GM20431 (cell line): ENCODE measurements around the gene SPPL2A.
"Not testable (repeated sequence)": the region's sequence is repeated elsewhere in the genome, so short reads cannot be mapped to it uniquely, and the experiment has no call there.

ENCODE experiments used
- in situ Hi-C: fragments of 300-500 bp; cut with MseI, MboI; formaldehyde crosslinking; loops from one replicate; pipeline ENCODE4 v1.15.0; 2020; ENCODE audit warnings: low sequenced_read_pairs; ENCODE audit not compliant: unreplicated experiment

SPPL2A gene

DNA sequence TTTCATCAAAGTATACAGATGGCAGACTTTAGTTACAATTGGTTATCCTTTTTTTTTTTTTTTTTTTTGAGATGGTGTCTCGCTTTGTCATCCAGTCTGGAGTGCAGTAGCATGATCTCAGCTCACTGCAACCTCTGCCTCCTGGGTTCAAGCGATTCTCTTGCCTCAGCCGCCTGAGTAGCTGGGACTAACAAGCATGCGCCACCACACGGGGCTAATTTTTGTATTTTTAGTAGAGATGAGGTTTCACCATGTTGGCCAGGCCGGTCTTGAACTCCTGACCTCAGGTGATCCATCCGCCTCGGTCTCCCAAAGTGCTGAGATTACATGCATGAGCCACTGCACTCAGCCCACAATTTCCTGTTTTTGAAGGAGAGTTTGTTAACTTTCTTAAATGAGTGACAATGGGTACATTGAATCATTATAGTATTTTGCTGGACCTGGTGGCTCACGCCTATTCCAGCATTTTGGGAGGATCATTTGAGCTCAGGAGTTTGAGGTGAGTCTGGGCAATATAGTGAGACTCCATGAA is 70.8 kb downstream of the SPPL2A start:
- in situ Hi-C loops, result not testable (repeated sequence)

DNA sequence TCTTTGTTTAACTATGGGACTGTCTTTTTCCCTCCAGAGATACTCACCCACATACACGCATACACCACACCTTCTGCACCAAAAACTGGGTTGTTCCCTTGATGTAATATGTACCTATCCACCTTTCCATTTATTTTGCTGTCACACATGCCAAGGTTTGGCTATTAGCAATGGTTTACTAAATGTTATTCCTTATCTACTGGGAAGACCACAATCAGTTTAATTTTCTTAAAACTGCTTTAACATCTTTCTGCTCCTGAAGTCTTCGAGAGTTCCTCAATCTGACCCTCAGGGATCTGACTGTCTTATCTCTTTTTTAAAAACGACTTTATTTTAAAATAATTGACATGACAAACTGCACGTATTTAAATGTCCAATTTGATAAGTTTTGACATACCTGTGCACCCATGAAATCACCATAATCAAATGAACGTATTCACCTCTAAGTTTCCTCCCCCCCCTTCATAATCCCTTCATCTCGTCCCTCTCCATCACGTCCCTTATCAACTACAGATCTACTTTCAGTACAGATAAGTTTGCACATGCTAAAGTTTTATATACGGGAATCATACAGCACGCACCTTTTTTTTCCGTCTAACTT is 78.1 kb downstream of the SPPL2A start:
- in situ Hi-C loops, result no loop called here

DNA sequence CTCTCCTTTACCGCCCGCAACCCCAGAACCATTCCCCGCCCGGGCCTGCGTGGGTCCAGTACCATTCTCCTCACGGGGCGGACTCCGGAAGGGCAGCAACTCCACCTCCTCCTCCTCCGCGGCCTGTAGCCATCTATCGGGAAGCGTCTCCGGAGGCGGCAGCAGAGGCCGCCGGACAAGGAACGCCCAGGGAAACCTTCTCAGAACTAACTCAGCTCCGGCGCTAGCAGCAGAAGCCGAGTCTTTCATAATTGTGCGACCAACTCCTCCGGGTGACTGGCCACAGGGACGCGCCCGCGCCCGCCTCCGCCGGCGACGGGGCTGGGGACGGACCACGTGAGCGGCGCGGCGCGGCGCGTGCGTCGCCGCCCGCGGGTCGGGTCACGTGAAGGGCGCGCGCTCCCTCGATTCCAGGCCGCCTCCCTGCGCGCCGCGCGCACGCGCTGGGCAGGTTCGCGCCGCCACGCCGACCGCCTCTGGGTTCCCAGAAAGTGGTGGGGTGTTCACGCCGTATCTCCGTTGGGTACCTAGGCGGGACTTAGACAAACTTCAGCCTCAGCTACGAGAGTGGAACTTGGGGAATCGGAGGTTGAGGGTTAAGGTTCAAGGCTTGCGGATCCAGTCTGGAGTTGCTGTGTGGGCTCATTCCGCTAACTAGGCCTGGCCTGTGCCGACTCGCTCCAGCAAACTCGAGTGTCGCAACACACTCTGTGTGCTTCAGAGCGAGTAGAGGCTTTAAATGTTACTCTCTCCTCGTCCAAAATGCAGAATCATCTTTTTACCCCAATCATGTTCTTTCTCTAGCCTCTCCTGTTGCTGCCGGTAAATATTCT is 78.8 kb downstream of the SPPL2A start, which contains the start of gene TRPM7:
Gene TRPM7, minus strand, starts transcription at position 329 of the 833 bp plus-strand sequence. Its CDS starts 264 bp downstream, at position 65.
- in situ Hi-C loops, result no loop called here

DNA sequence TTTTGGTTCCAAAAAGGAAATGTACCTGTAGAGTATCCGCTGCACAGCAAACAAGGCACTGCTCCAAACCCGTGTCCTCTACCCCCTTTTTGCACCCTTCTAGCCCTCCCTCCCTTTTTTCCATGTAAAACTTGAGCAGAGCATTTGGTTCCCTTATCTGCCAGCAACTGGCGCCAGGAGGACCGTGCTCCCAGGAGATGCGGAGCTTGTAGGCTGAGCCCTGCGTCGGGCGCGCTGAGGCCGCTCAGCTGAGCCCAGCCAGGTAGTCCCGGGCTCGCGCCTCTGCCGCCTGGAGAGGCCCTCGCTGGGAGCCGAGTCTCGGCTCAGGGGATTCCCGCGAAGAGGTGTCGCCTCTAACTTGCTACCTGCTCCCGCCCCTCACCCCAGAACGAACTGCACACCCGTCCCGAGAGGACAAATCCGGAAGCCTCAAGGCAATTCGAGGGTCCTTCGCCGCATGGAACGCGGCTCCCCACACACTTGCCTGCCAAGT is 79.5 kb downstream of the SPPL2A start:
- in situ Hi-C loops, result no loop called here

DNA sequence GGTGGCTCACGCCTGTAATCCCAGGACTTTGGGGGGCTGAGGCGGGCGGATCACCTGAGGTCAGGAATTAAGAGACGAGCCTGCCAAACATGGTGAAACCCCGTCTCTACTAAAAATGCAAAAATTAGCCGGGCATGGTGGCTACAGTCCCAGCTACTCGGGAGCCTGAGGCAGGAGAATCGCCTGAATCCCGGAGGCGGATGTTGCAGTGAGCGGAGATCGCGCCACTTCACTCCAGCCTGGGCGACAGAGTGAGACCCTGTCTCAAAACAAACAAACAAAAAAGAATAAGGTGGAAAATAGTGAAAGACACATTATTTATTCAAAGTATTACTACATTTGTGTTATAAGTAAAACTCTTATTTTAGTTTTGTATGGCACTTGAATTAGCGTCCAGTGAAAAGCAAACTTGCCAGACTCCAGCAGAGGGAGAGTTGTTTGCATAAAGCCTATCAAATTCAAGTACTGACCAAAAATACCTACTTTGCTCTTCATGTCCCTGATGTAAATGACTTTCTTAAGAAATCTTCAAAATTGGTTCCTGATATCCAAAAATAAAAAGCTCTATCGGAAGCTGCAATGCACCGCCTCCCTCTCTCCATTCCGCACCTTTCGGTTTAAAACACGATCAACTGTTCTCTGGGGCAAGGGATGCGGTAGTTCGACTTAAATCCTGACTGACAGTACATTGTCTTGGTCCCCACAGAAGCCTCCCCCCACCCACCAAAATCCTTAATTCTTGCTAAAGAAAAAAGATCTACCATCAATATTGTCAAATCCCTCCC is 80.1 kb downstream of the SPPL2A start:
- in situ Hi-C loops, result no loop called here

DNA sequence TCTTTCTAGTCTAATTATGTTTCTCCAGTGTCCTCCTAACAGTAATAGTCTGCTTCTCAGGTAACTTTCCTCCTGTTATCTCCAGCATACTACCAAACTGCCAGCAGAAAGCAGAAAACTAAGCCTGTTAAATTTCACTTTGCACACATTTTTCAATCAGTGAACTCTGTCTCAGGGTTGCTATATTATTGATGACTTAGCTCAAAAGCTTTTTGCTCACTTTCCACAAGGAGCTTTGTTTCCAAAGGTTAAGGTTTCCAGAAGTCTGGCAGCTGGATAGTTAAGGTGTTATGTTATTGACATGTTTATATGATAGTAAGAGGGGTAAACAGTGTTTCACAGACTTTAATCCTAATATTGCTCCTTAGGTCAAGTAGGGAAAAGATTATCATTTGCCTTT is 84.0 kb downstream of the SPPL2A start:
- in situ Hi-C loops, result no loop called here

DNA sequence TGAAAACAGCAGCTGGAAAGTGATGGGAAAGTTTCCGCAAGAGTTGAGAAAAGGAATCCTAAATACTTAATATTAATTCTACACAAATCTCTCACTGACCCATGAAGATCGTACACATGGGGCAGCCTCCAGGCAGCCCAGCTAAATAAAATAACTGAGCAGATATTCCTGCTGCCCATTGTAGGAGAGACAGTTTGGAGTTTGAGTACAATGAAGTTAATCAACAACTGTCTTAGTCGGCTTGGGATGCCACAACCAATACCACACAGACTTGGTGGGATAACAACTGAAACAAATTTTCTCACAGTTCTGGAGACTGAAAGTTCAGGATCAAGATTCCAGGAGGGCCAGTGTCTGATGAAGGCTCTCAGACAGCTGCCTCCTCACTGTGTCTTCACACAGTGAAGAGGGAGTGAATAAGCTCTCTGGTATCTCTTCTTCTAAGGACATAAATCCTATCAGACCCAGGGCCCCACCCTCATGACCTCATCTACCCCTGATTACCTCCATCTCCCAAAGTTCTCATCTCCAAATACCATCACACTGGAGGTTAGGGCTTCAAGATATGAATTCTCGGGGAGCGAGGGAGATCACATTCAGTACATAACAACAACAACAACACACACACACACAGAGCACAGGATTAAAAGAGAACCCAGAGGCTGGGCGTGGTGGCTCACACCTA is 88.6 kb downstream of the SPPL2A start:
- in situ Hi-C loops, result no loop called here

DNA sequence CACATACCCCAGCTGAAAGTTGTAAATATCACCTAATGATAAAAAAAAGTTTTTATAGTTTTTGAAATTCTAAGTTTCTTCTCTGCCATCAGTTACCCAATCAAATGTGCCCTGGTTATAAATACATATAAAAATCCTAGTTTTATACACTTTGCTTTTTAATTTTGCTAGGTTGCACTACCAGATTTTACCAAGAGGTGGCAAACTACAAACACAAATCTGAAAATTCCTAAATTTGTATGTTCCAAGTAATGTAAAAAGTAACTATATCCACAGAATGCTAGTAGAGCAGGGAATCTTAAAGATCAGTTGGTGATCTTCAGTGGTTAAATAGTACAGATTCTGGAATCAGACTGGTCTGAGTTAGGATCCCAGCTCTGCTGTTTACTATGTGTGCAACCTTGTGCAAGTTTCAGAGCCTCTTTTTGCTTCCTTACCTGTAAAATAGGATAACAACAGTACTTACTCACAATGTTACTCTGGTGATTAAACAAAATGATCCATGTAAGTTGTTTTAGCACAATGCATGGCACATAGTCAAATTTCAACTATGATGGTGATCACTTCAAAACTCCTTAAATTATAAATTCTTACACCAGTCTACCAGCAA is 89.9 kb downstream of the SPPL2A start:
- in situ Hi-C loops, result no loop called here

DNA sequence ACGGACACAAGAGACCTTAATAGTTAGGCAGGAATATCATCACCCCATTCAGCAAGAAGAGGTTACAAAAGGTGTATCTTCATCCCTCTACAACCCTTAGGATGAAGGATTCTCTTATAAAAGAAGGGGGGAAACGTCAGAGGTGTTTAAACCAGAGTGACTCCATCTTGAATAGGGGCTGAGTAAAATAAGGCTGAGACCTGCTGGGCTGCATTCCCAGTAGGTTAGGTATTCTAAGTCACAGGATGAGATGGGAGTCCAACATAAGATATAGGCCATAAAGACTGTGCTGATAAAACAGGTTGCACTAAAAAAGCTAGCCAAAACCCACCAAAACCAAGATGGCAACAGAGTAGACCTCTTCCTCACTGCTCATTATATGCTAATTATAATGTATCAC is 95.4 kb downstream of the SPPL2A start:
- in situ Hi-C loops, result no loop called here

DNA sequence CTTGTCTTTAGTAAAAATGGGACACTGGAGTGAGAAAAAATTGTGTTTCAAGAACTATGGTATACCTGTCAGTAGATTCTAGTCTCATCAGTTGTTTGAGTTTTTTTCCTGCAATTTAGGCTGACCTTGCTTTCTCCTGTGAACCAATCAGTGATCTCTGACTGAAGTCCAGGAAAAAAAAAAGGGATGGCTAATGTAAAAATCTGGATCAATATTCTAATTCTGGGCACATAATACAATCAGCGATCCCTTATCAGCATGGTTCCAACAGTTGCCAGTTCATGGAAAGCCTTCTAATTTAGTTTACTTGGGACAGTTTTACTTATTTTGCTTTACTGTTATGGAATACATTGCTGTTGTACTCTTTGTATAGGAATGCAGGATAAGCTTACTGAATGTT is 95.9 kb downstream of the SPPL2A start:
- in situ Hi-C loops, result no loop called here

DNA sequence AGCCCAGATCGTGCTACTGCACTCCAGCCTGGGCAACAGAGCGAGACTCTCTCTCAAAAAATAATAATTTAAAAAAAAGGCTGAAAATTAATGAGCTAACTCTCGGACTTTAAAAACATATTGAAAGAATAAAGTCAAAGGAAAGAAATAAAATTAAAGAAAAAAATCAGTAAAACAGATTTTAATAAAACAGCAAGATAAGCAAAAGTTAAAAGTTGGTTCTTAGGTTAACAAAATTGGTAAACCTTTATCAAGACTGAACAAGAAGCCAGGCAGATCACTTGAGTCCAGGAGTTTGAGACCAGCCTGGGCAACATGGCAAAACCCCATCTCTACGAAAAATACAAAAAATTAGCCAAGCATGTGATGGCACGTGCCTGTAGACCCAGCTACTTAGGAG is 99.6 kb downstream of the SPPL2A start:
- in situ Hi-C loops, result no loop called here

DNA sequence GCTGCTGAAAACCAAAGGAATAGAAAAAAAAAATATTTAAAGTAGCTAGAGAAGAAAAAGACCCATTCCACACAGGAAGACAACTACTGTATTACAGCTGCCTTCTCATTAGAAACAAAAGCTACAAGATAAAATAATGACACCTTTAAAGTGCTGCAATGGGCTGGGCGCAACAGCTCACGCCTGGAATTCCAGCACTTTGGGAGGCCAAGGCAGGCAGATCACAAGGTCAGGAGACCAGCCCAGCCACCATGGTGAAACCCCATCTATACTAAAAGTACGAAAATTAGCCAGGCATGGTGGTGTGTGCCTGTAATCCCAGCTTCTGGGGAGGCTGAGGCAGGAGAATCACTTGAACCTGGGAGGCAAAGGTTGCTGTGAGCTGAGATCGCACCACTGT is 110.0 kb downstream of the SPPL2A start:
- in situ Hi-C loops, result no loop called here

DNA sequence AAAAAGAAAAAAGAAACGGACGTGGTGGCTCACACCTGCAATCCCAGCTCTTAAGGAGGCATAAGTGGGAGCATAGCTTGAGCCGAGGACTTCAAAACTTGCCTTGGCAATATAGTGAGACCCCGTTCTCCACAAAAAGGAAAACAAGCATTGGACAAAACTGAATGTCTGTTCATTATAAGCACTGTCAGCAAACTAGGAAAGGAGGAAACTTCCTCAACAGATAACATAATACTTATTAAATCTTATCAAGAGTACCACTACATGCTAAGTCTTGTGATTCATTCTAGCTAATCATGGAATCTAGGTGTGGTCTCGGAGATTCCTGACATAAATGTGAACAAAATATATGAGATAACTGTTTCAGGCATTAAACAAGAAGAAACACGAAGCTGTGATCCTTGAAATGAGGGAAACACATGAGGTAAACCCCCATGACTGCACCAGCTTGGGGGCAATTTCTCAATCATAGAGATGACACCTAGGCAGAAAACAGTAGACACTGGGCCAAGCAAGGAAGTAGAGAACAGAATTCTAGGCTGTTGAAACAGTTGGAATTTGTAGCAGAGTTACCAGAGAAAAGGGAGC is 112.3 kb downstream of the SPPL2A start:
- in situ Hi-C loops, result no loop called here

DNA sequence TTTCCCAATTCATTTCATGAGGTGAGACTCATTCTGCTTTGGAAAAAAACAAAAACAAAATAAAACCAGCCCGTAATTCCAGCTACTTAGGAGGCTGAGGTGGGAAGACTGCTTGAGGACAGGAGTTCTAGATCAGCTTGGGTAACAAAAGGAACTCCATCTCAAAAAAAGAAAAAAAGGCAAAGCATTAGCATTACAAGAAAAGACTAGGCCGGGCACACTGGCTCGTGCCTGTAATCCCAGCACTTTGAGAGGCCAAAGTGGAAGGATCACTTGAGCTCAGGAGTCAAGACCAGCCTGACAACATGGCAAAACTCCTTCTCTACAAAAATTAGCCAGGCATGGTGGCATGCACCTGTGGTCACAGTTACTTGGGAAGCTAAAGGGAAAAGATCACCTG is 112.8 kb downstream of the SPPL2A start:
- in situ Hi-C loops, result no loop called here
